GM12892 (cell line): ENCODE measurements around the gene KCNMA1.

Source experiments
- DNase-seq: peaks from one replicate; pipeline ENCODE4 v3.0.0; 2011; ENCODE audit not compliant: insufficient read length
- FAIRE-seq: peaks from 2 replicates; lab custom pipeline; 2011; peaks lifted over from hg19 to GRCh38; lab: Jason Lieb, UNC
- POLR2A ChIP-seq: IDR thresholded peaks from 2 replicates; pipeline ENCODE4 v1.6.1; 2011; ENCODE audit warnings: low read depth, low read length, control low read depth
- POLR2AphosphoS5 ChIP-seq: IDR thresholded peaks from 2 replicates; pipeline ENCODE4 v1.6.1; 2011; ENCODE audit warnings: low read depth, low read length, control low read depth
- TAF1 ChIP-seq: IDR thresholded peaks from 2 replicates; pipeline ENCODE4 v1.6.1; 2011; ENCODE audit warnings: low read depth, mild to moderate bottlenecking, control low read depth, low read length, borderline replicate concordance

Gene KCNMA1

GRCh38 chr10:77188000-77188395 lies 449.6 kb downstream of the KCNMA1 start:
- TF ChIP-seq POLR2A (no peak), POLR2AphosphoS5 (no peak), TAF1 (no peak)
- DNase-seq (no peak), FAIRE-seq (no peak)

DNA sequence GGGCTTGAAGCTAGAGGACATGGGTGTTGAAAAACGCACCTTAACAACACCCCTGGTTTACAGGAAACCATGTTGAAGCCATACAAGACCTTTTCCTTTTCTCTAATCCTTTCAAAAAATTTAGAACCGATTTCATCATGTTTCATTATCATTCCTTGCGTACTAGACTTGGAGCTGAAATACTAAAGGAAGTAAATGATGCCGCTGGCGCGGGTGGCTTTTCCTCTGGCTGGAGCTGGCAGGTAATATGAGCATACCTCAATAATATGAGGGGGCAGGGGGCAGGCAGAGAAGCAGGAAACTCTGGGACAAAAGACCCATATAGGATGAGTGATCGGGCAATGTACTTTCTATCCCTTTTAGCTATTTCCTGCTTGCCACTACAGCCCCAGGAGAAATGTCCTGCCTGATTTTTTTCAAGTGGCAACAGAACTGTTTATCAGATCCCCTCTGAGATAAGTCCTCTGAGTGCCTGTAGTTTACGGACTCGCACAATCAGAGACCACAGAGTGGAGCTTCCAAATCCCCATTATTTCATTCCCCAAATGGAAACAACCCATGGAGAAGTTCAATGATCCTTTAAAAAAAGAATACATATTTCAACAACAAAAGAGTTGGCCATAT lies 450.1 kb downstream of the KCNMA1 start:
- TF ChIP-seq POLR2AphosphoS5 (no peak), POLR2A (no peak), TAF1 (no peak)
- FAIRE-seq, result no peak
- no peak for DNase-seq

DNA sequence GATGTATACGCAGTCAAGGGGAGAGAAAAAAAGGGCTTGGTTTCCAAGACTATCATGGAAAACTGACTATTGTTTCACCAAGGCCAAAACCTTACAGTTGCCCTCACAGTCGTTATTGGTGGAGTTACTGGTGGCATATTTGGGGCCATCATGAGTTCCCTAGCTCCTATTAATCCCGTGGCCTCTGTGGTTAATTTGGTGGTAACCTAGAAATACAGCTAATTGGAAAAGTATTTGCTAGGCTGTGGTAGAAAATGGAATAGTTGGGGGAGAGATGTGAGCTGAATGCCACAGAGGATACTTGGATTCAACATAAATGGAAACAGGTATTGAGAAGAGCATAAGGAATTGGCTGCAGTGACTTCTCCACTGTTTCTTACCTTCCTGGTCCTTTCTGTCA lies 450.7 kb downstream of the KCNMA1 start:
- DNase-seq (no peak), FAIRE-seq (no peak)
- TF ChIP-seq TAF1 (no peak), POLR2AphosphoS5 (no peak), POLR2A (no peak)

DNA sequence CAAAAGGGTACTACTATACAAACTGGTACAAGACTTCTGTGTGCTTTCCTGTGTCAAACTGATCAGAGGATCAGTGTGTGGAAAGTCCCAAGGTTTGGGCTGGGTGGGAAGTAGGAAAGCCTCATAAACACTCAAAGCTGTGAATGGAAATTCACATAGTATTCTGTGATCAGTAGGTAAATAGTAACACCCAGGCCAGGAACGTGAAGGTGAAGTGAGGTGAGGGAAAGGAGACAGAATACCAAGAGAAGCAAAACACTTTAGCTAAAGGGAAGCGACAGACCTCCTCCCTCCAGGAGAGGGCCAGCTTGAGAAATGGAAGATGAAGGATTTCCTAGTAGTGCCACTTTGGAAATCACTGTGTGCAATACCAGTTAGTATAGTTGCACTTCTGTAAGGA lies 451.9 kb downstream of the KCNMA1 start:
- FAIRE-seq (no peak), DNase-seq (no peak)
- no peak for TF ChIP-seq POLR2A
- no peak for TF ChIP-seq POLR2AphosphoS5
- TF ChIP-seq TAF1, result no peak

DNA sequence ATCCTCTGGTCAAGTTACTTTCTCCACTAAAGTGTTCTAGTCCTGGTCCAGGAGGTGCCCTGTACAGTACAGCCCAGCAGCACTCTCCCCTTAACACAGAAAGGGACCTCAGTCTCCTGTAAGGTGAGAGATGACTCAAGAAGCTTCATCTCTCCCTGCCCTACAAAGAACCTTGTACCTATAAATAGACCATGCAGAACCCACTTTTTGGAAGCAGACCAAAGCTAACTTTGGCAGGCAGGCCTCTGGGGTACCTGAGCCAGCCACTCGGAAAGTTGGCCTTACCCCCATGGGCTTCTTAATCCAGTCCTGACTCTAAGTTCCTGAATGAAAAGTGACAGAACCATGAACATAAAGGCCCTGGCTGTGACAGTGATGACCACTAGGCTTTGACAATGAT lies 454.8 kb downstream of the KCNMA1 start:
- TF ChIP-seq TAF1, result no peak
- TF ChIP-seq POLR2A, result no peak
- TF ChIP-seq POLR2AphosphoS5, result no peak
- DNase-seq (no peak), FAIRE-seq (no peak)

DNA sequence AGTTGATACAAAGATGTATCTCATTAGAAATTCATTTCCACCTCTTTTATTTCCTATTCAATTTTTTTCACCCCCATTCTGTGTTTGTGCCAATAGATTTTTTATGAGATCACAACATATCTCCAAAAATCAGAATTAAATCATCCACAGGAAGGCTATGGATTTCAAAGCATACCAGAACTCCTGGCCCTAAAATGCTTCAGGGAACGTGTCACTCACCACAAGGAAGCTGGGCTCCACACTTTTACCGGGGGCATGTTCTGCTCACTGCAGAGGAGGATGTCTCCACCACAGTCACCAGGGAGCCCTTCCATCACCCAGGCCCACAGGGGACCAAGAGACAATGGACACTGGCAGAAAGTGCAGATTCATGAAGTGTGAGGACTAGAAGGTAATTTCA lies 456.8 kb downstream of the KCNMA1 start:
- TF ChIP-seq POLR2A, result no peak
- TF ChIP-seq POLR2AphosphoS5, result no peak
- no peak for TF ChIP-seq TAF1
- no peak for FAIRE-seq
- no peak for DNase-seq

DNA sequence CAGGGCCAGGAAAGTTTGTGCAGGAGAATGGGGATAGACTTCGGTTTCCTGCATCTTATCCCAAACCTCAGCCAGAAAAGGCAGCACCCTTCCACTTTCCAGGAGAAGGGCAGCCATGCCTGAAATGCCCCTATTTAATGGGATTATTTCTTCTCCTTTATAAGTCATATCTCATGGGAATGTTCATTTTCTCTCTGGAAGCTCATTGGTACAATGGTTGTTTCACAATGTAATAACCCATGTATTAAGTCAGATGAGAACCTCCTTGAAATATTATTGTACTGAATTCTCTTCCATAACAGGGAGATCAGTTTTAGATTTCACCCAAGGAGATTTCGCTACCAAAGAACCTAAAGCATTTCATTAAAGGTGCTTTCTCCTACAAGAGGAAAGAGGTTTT lies 457.5 kb downstream of the KCNMA1 start:
- FAIRE-seq (no peak), DNase-seq (no peak)
- no peak for TF ChIP-seq TAF1
- TF ChIP-seq POLR2A, result no peak
- no peak for TF ChIP-seq POLR2AphosphoS5

- TF ChIP-seq POLR2AphosphoS5, result no peak
- TF ChIP-seq POLR2A, result no peak
- TF ChIP-seq TAF1, result no peak
- DNase-seq, result no peak
- FAIRE-seq, result no peak
These were observed 458.5 kb downstream of the KCNMA1 start for GRCh38 chr10:77179015-77179695.

GRCh38 chr10:77177589-77177988 lies 460.0 kb downstream of the KCNMA1 start:
- DNase-seq, result no peak
- TF ChIP-seq POLR2AphosphoS5, result no peak
- TF ChIP-seq TAF1, result no peak
- TF ChIP-seq POLR2A, result no peak
- FAIRE-seq, result no peak

DNA sequence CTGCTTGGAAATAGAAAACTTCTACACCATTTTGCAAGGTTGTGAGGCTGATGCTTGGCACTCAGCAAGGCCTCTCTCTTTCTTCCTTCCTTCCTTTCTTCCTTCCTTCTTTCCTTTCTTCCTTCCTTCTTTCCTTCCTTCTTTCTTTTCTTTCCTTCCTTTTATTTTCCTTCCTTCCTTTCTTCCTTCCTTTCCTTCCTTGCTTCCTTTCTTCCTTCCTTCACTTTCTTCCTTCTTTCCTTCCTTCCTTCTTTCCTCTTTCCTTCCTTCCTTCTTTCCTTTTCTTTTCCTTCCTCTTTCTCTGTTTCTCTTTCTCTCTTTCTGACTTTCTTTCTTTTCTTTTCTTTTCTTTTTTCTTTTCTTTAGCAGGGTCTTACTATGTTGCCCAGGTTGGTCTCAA lies 460.4 kb downstream of the KCNMA1 start:
- TF ChIP-seq TAF1, result no peak
- no peak for TF ChIP-seq POLR2A
- TF ChIP-seq POLR2AphosphoS5, result no peak
- DNase-seq (no peak), FAIRE-seq (no peak)

DNA sequence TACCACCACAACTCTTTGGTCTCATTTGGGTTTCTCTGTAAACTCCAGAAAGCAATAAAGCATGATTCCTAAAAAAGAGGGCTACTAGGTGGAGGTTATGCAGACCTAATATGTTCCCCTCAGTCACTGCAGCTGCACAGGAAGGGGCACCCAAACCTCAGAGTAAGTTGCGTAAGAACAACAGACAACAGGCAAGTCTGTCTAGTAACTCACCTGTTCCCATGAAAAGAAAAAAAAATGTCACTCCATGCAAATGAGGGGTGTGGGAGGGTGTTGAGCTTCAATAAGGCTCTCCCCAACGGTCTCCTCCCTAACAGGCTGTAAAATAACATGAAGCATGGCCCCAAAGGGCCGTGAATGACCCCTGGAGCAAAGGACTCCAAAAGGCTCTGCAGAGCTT lies 461.4 kb downstream of the KCNMA1 start:
- DNase-seq (no peak), FAIRE-seq (peak; percentile 51)
- TF ChIP-seq POLR2AphosphoS5, result no peak
- no peak for TF ChIP-seq TAF1
- no peak for TF ChIP-seq POLR2A
